SK-N-SH (cell line): Measurements from ENCODE around the gene TTC28.

Source experiments
- CHD2 ChIP-seq: fragments of 150-350 bp; IDR thresholded peaks from 2 replicates; pipeline ENCODE4 v1.6.1; 2018; ENCODE audit warnings: low read length; ENCODE audit not compliant: partially characterized antibody
- RAD21 ChIP-seq: IDR thresholded peaks from 2 replicates; pipeline ENCODE4 v1.6.1; 2012; ENCODE audit warnings: mild to moderate bottlenecking, low read length
- SIN3A ChIP-seq: IDR thresholded peaks from 2 replicates; pipeline ENCODE4 v1.6.1; 2012; ENCODE audit warnings: low read depth, mild to moderate bottlenecking, low read length, moderate library complexity, borderline replicate concordance
- YY1 ChIP-seq: IDR thresholded peaks from 2 replicates; pipeline ENCODE4 v1.4.0; 2012; ENCODE audit warnings: low read depth, mild to moderate bottlenecking
- TF ChIP-seq, protein P1 (sequence below): fragments of 200-600 bp; sonication (generic); IDR thresholded peaks from 2 replicates; pipeline ENCODE4 v1.6.1; 2017; ENCODE audit warnings: antibody characterized with exemption, mild to moderate bottlenecking, moderate library complexity
- TF ChIP-seq, protein P2 (sequence below): IDR thresholded peaks from 2 replicates; pipeline ENCODE4; 2012

DNA sequence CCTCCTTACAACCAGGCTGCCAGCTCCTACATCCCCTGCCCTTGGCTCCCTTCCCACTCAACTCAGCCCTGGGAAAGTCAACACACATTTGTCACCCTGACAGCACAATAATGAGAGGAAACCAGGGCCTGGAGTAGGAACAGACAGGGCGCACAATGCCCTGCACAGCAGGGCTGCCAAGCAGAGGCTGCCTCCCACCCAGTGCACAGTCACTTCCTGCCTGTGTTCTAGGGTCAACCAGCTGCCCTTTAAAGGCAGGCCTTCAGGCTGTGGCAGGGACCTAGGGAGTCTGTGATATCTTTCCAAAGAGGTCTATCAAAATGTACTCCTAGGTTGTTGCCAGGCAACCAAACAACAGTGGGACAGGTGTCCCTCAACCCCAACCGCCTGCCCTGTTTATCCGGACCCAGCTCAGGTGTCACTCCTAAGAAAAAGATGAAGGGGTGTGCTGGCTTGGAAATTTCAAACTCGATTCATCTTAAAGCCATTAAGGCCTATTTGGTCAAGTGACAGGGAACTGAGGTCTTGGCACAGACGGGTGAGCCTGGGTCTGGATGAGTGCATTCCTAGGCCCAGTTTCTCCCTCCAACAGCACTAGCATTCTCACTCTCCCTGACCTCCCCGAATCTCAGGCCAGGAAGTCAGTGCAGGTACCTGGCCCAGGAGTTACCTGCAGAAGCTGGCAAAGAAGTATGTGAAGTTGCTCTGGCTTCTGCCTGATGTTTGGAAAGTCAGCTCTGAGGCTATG is 650.3 kb downstream of the TTC28 start:
- TF ChIP-seq, protein P1, sequence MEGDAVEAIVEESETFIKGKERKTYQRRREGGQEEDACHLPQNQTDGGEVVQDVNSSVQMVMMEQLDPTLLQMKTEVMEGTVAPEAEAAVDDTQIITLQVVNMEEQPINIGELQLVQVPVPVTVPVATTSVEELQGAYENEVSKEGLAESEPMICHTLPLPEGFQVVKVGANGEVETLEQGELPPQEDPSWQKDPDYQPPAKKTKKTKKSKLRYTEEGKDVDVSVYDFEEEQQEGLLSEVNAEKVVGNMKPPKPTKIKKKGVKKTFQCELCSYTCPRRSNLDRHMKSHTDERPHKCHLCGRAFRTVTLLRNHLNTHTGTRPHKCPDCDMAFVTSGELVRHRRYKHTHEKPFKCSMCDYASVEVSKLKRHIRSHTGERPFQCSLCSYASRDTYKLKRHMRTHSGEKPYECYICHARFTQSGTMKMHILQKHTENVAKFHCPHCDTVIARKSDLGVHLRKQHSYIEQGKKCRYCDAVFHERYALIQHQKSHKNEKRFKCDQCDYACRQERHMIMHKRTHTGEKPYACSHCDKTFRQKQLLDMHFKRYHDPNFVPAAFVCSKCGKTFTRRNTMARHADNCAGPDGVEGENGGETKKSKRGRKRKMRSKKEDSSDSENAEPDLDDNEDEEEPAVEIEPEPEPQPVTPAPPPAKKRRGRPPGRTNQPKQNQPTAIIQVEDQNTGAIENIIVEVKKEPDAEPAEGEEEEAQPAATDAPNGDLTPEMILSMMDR, result no peak
- TF ChIP-seq YY1 (no peak), RAD21 (no peak), CHD2 (no peak), SIN3A (no peak)
- TF ChIP-seq, protein P2, sequence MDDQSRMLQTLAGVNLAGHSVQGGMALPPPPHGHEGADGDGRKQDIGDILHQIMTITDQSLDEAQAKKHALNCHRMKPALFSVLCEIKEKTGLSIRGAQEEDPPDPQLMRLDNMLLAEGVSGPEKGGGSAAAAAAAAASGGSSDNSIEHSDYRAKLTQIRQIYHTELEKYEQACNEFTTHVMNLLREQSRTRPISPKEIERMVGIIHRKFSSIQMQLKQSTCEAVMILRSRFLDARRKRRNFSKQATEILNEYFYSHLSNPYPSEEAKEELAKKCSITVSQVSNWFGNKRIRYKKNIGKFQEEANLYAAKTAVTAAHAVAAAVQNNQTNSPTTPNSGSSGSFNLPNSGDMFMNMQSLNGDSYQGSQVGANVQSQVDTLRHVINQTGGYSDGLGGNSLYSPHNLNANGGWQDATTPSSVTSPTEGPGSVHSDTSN, result peak; percentile 89
